K562 (cell line): ENCODE results near the gene INSR. TPM values are rescaled to one million over a fixed set of nuclear protein-coding genes. Genes with fewer than 3 reads are reported as not detected.
"Not testable (repeated sequence)": the region's sequence is repeated elsewhere in the genome, so short reads cannot be mapped to it uniquely, and the experiment has no call there.

Experiments
- ATAC-seq: fragments of 200-7000 bp; cut with Tn5 transposase; 3 replicates; pipeline ENCODE4 v1.9.1; 2020; ENCODE audit warnings: moderate library complexity
- BruUV-seq: library from RNA; stranded (reverse); fragments of 400-500 nt; replicated peaks from 2 replicates; lab custom pipeline; 2021; lab: Mats Ljungman, UMichigan
- CTCF ChIA-PET: fragments of 300-600 bp; formaldehyde crosslinking; extraction: SDS; loops from one replicate; lab custom pipeline; 2021; ENCODE audit warnings: low intra/inter-chr PET ratio; lab: Yijun Ruan, JAX
- POLR2A ChIA-PET: fragments of 300-600, 350-650 bp; sonication (Branson Sonifier 250); formaldehyde crosslinking; extraction: SDS; loops from one replicate; lab custom pipeline; 2021; ENCODE audit warnings: antibody characterized with exemption, inconsistent platforms; lab: Yijun Ruan, JAX
- DNase-seq, 4 experiments: peaks; one replicate each; pipeline versions ENCODE4 v3.0.0 to v3.0.0-alpha.2; 2011 to 2018; ENCODE audit warnings: low spot score in 3 of 4, mixed read lengths in 3 of 4; ENCODE audit errors: extremely low read depth in 1 of 4
- FAIRE-seq: peaks from 2 replicates; lab custom pipeline; 2011; peaks lifted over from hg19 to GRCh38; lab: Jason Lieb, UNC
- H2AFZ ChIP-seq: 2 replicates; pipeline ENCODE4 v1.6.0; 2011; ENCODE audit warnings: low read depth, low read length, control low read depth, inconsistent platforms
- H3K27ac ChIP-seq: fragments of 200-600 bp; 3 replicates; pipeline ENCODE4 v1.8.0; 2011; ENCODE audit warnings: low read depth, mild to moderate bottlenecking, control low read depth, inconsistent platforms, low read length, moderate library complexity, mixed read lengths; ENCODE audit errors: extremely low read depth
- H3K27me3 ChIP-seq, 2 experiments: fragments of 300-600 bp in 1 of 2; 2 replicates in 1 of 2; 3 replicates in 1 of 2; pipeline versions ENCODE4 v1.6.0 to v1.8.0; 2011; ENCODE audit warnings: inconsistent platforms in 2 of 2, low read length in 2 of 2, mild to moderate bottlenecking in 1 of 2, mixed read lengths in 1 of 2, moderate library complexity in 1 of 2; ENCODE audit not compliant: control insufficient read depth in 2 of 2, insufficient read depth in 2 of 2
- H3K36me3 ChIP-seq: fragments of 300-600 bp; 3 replicates; pipeline ENCODE4 v1.8.0; 2011; ENCODE audit warnings: mild to moderate bottlenecking, low read length, inconsistent platforms; ENCODE audit not compliant: control insufficient read depth, insufficient read depth
- H3K4me1 ChIP-seq, 2 experiments: fragments of 200-600 bp in 1 of 2; replicated peaks in 1 of 2; 2 replicates in 1 of 2; 3 replicates in 1 of 2; pipeline versions ENCODE4 v1.5.1 to v1.8.0; 2011; ENCODE audit warnings: inconsistent platforms in 2 of 2, low read length in 2 of 2, mild to moderate bottlenecking in 1 of 2, mixed read lengths in 1 of 2, moderate library complexity in 1 of 2; ENCODE audit not compliant: control insufficient read depth in 2 of 2, insufficient read depth in 2 of 2
- H3K4me2 ChIP-seq: 2 replicates; pipeline ENCODE4 v1.6.1; 2011; ENCODE audit warnings: low read length, control low read depth, inconsistent platforms, mixed read lengths; ENCODE audit not compliant: insufficient read depth
- H3K4me3 ChIP-seq: fragments of 200-600 bp; sonication (generic), shearing (Covaris generic); 2 replicates; pipeline ENCODE4 v1.5.1; 2016; ENCODE audit warnings: control low read depth, inconsistent platforms
- H3K79me2 ChIP-seq: fragments of 200-600 bp; 3 replicates; pipeline ENCODE4 v1.8.0; 2011; ENCODE audit warnings: low read length, inconsistent platforms; ENCODE audit not compliant: control insufficient read depth, insufficient read depth
- H3K9ac ChIP-seq, 2 experiments: 2 replicates each; pipeline versions ENCODE4 v1.6.0 to v1.6.1; 2011; ENCODE audit warnings: low read depth in 2 of 2, low read length in 2 of 2, control low read depth in 1 of 2, inconsistent platforms in 1 of 2, mild to moderate bottlenecking in 1 of 2, mixed read lengths in 1 of 2; ENCODE audit not compliant: insufficient read depth in 1 of 2
- H3K9me1 ChIP-seq: one replicate; pipeline ENCODE4 v1.6.0; 2011; ENCODE audit warnings: inconsistent platforms, mild to moderate bottlenecking, low read length, moderate library complexity; ENCODE audit not compliant: control insufficient read depth, insufficient read depth
- H3K9me3 ChIP-seq: replicated peaks from 2 replicates; pipeline ENCODE4 v1.5.1; 2011; ENCODE audit warnings: low read depth, low read length, inconsistent platforms; ENCODE audit not compliant: control insufficient read depth, insufficient read depth
- H4K20me1 ChIP-seq: replicated peaks from 2 replicates; pipeline ENCODE4 v1.6.1; 2011; ENCODE audit warnings: low read length, inconsistent platforms, mixed read lengths; ENCODE audit not compliant: control insufficient read depth, insufficient read depth
- RBM25 ChIP-seq: fragments of 200-400 bp; formaldehyde crosslinking; IDR thresholded peaks from 2 replicates; pipeline ENCODE4 v1.6.1; 2018; ENCODE audit warnings: low read length, low read depth, moderate library complexity; ENCODE audit not compliant: severe bottlenecking
- SOX6 ChIP-seq: fragments of 450-650 bp; IDR thresholded peaks from 2 replicates; pipeline ENCODE4 v1.6.1; 2014; ENCODE audit warnings: mild to moderate bottlenecking
- TAF9B ChIP-seq: fragments of 450-650 bp; IDR thresholded peaks from 2 replicates; pipeline ENCODE4 v1.6.1; 2018; ENCODE audit warnings: mild to moderate bottlenecking; ENCODE audit not compliant: partially characterized antibody
- THRAP3 ChIP-seq: fragments of 450-650 bp; IDR thresholded peaks from 2 replicates; pipeline ENCODE4 v1.6.1; 2016; ENCODE audit warnings: mild to moderate bottlenecking, inconsistent platforms, borderline replicate concordance
- ZBTB33 ChIP-seq: sonication (generic); formaldehyde crosslinking; IDR thresholded peaks from 2 replicates; pipeline ENCODE4 v1.8.1; 2023; ENCODE audit warnings: mild to moderate bottlenecking, missing genetic modification reagents
- WGBS: fragments of 100-300 bp; shearing (Covaris generic); methylation state at CpG from one replicate; pipeline ENCODE4 v1.1.6; 2016; ENCODE audit warnings: low coverage, mixed read lengths; ENCODE audit not compliant: insufficient coverage; ENCODE audit errors: missing lambda C conversion rate; 5-methylcytosine and 5-hydroxymethylcytosine counted together
- in situ Hi-C: fragments of 300-500 bp; cut with MboI; formaldehyde crosslinking; loops from 4 replicates; pipeline ENCODE4 v1.15.0; 2018; ENCODE audit warnings: inconsistent platforms, mixed read lengths
- intact Hi-C: fragments of 100-400 bp; cut with micrococcal nuclease; formaldehyde crosslinking; loops from 2 replicates; pipeline ENCODE4 v1.14.2; 2022
- polyA plus RNA-seq, 8 experiments: library from polyadenylated mRNA; depleted of rRNA in 4 of 8; stranded (reverse) in 5 of 8; unstranded in 3 of 8; fragments of >200 nt; fragmentation: Nextera tagmentation in 2 of 8; fragmentation: Illumina TruSeq in 1 of 8; extraction: Ambion mirVana in 2 of 8; extraction: Trizol in 1 of 8; gene quantifications; 2 replicates each; pipeline versions ENCODE4 v1.2.1 to v1.2.3, GENCODE V29; 2011 to 2014; ENCODE audit warnings: inconsistent platforms in 1 of 8, missing spikeins in 1 of 8
- total RNA-seq, 7 experiments: library from RNA; depleted of rRNA in 6 of 7; stranded (reverse); fragments of >200 nt in 6 of 7; fragmentation: Illumina TruSeq in 2 of 7; extraction: Trizol in 2 of 7; gene quantifications; 2 replicates each; pipeline versions ENCODE4 v1.2.1 to v1.2.3, GENCODE V29; 2011 to 2021; ENCODE audit warnings: low replicate concordance in 1 of 7

INSR gene
- total and polyA plus RNA-seq, 9 of the 15 experiments (the other 6 are each of a cell fraction or from before 2014, with no cell fraction given) = 0.04 to 0.88 (median 0.41) TPM

- no TSS peak for BruUV-seq
- in situ Hi-C loops = no loop called here
- Histone ChIP-seq H3K79me2 (no peaks in the 10 kb centered on the region), H4K20me1 (no peaks in the 10 kb centered on the region; the same call in 1 of the 2 replicates), H2AFZ (no peak overlapping the region), H3K9me1 (no peaks in the 10 kb centered on the region), H3K4me3 (no peak overlapping the region), H3K27ac (no peak overlapping the region), H3K9ac (no peak overlapping the region), H3K4me1 (no peaks in the 10 kb centered on the region), H3K27me3 (peaks cover 15 to 39% of the 10 kb centered on the region in 2 experiments; a peak in 4 of 5 replicates), H3K36me3 (no peaks in the 10 kb centered on the region), H3K4me2 (no peak overlapping the region), H3K9me3 (no peaks in the 10 kb centered on the region)
- intact Hi-C loops = no loop called here
- FAIRE-seq (no peak), DNase-seq (no peak), ATAC-seq (no peak)
- TF ChIP-seq SOX6 (no peak), ZBTB33 (CRISPR knock-in tag) (no peak), RBM25 (peak; percentile 65), THRAP3 (no peak), TAF9B (no peak)
- ChIA-PET CTCF (no interaction called here), POLR2A (interaction anchor here (1.6 kb wide), 1 partner anchor 9 kb away, joined by 7 read pairs; no protein-coding TSS in a partner anchor)
- WGBS = 1% methylated on average over 4 of the region's 4 CpGs
Measured at GRCh38 chr19:7210359-7210758, 83.9 kb downstream of the INSR start.

DNA sequence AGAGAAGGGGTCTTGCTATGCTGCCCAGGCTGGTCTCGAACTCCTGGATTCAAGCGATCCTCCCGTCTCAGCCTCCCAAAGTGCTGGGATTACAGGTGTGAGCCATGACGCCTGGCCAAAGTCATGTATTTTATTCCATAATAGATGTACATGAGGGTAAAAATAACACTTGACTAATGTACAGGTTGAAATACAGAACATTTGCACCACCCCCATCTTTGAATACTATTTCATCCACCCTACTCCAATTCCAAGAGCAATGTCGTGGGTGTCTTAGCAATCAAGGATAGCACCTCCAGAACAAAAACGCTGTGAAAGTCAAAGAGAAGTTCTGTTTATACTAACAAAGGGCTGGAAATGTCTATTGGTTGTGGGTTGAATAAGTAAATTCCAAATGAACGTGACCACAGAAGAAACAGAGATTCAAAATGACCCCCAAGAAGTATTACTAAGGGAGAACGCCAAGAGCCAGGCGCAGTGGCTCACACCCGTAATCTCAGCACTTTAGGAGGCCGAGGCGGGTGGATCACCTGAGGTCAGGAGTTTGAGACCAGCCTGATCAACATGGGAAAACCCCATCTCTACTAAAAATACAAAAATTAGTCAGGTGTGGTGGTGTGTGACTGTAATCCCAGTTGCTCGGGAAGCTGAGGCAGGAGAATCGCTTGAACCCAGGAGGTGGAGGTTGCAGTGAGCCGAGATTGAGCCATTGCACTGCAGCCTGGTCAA, 84.5 kb downstream of the INSR start:
- BruUV-seq, DNase-seq, H3K4me2 ChIP-seq, H3K9me3 ChIP-seq, ATAC-seq, H3K4me3 ChIP-seq, CTCF ChIA-PET, H3K9ac ChIP-seq, H3K79me2 ChIP-seq, H4K20me1 ChIP-seq, H2AFZ ChIP-seq, FAIRE-seq, H3K4me1 ChIP-seq, in situ Hi-C loops, H3K36me3 ChIP-seq, intact Hi-C loops, H3K9me1 ChIP-seq, H3K27ac ChIP-seq: not testable (repeated sequence)
- POLR2A ChIA-PET = interaction anchor here (0.6 to 0.8 kb wide), 2 partner anchors 22 to 484 kb away, joined by 3 to 4 read pairs; no protein-coding TSS in a partner anchor
- 3% methylated on average over 15 of the region's 15 CpGs for WGBS
- H3K27me3 ChIP-seq = peaks cover 16 to 42% of the 10 kb centered on the region in 2 experiments; a peak in 4 of 5 replicates

- 0% methylated on average over 3 of the region's 3 CpGs for WGBS
- H3K4me2 ChIP-seq, DNase-seq, intact Hi-C loops, H3K9me3 ChIP-seq, H3K9ac ChIP-seq, H4K20me1 ChIP-seq, in situ Hi-C loops, BruUV-seq, FAIRE-seq, H3K9me1 ChIP-seq, H3K27ac ChIP-seq, H3K79me2 ChIP-seq, ATAC-seq, H3K4me3 ChIP-seq, H3K36me3 ChIP-seq, CTCF ChIA-PET, H3K4me1 ChIP-seq, H2AFZ ChIP-seq: not testable (repeated sequence)
- POLR2A ChIA-PET = interaction anchor here (0.6 to 0.8 kb wide), 4 partner anchors 15 to 484 kb away, joined by 3 to 4 read pairs (median 3); no protein-coding TSS in a partner anchor
- peaks cover 16 to 42% of the 10 kb centered on the region in 2 experiments; a peak in 4 of 5 replicates for H3K27me3 ChIP-seq
Measured at GRCh38 chr19:7209036-7209435, 85.2 kb downstream of the INSR start.
